Endothelial cell of umbilical vein (primary cell): ENCODE data around the gene SCAPER. TPM values are rescaled to one million over a fixed set of nuclear protein-coding genes. Genes with fewer than 3 reads are reported as not detected.

Source experiments
- BruUV-seq: library from RNA; stranded (reverse); fragments of 400-500 nt; replicated peaks from 2 replicates; lab custom pipeline; 2021; lab: Mats Ljungman, UMichigan
- CTCF ChIA-PET: fragments of 300-600, 350-600 bp; sonication (Branson Sonifier 250); formaldehyde crosslinking; loops from one replicate; lab custom pipeline; 2021; ENCODE audit warnings: antibody characterized with exemption, inconsistent platforms; lab: Charles Lee
- POLR2A ChIA-PET: fragments of 300-600, 350-600 bp; sonication (Branson Sonifier 250); formaldehyde crosslinking; loops from one replicate; lab custom pipeline; 2021; ENCODE audit warnings: antibody characterized with exemption, inconsistent platforms; lab: Charles Lee
- DNase-seq: peaks from one replicate; pipeline ENCODE4 v3.0.0-alpha.2; 2011; ENCODE audit warnings: low read depth, low spot score
- FAIRE-seq: peaks from 2 replicates; lab custom pipeline; 2011; peaks lifted over from hg19 to GRCh38; lab: Jason Lieb, UNC
- H2AFZ ChIP-seq: 2 replicates; pipeline ENCODE4 v1.6.0; 2012; ENCODE audit warnings: low read depth, low read length, control low read depth, inconsistent platforms
- H3K27ac ChIP-seq: 2 replicates; pipeline ENCODE4 v1.5.1; 2011; ENCODE audit warnings: low read depth, mild to moderate bottlenecking, control low read depth, low read length, moderate library complexity; ENCODE audit not compliant: insufficient read depth
- H3K27me3 ChIP-seq, 2 experiments: 2 replicates each; pipeline versions ENCODE4 v1.6.0 to v1.6.1; 2011; ENCODE audit warnings: low read length in 2 of 2, mixed read lengths in 1 of 2; ENCODE audit not compliant: control insufficient read depth in 2 of 2, insufficient read depth in 2 of 2
- H3K36me3 ChIP-seq, 2 experiments: 2 replicates in 1 of 2; 3 replicates in 1 of 2; pipeline ENCODE4 v1.5.1; 2011; ENCODE audit warnings: low read length in 2 of 2, mild to moderate bottlenecking in 1 of 2, moderate library complexity in 1 of 2; ENCODE audit not compliant: control insufficient read depth in 2 of 2, insufficient read depth in 2 of 2; ENCODE audit errors: extremely low read depth in 1 of 2
- H3K4me1 ChIP-seq: 3 replicates; pipeline ENCODE4 v1.5.1; 2011; ENCODE audit warnings: mild to moderate bottlenecking, low read length; ENCODE audit not compliant: control insufficient read depth, insufficient read depth; ENCODE audit errors: extremely low read depth
- H3K4me2 ChIP-seq: 2 replicates; pipeline ENCODE4 v1.6.1; 2011; ENCODE audit warnings: low read length, control low read depth, mixed read lengths; ENCODE audit not compliant: insufficient read depth
- H3K4me3 ChIP-seq, 3 experiments: fragments of 200-600 bp in 1 of 3; sonication (generic), shearing (Covaris generic) in 1 of 3; replicated peaks in 1 of 3; 2 replicates each; pipeline ENCODE4 v1.5.1; 2011 to 2016; ENCODE audit warnings: control low read depth in 3 of 3, low read length in 3 of 3, mild to moderate bottlenecking in 2 of 3, inconsistent platforms in 1 of 3, low read depth in 1 of 3, moderate library complexity in 1 of 3; ENCODE audit not compliant: insufficient read depth in 1 of 3
- H3K79me2 ChIP-seq: 2 replicates; pipeline ENCODE4 v1.6.0; 2012; ENCODE audit warnings: low read length, inconsistent platforms; ENCODE audit not compliant: control insufficient read depth, insufficient read depth
- H3K9ac ChIP-seq: replicated peaks from 2 replicates; pipeline ENCODE3; 2011; ENCODE audit warnings: low read length, control low read depth; ENCODE audit not compliant: insufficient read depth; ENCODE audit errors: extremely low read depth
- H3K9me1 ChIP-seq: replicated peaks from 3 replicates; pipeline ENCODE4 v1.6.0; 2011; ENCODE audit warnings: mild to moderate bottlenecking, low read length; ENCODE audit not compliant: control insufficient read depth, insufficient read depth; ENCODE audit errors: extremely low read depth
- H3K9me3 ChIP-seq: replicated peaks from 2 replicates; pipeline ENCODE4 v1.5.1; 2012; ENCODE audit warnings: low read length, inconsistent platforms; ENCODE audit not compliant: control insufficient read depth, insufficient read depth
- H4K20me1 ChIP-seq: replicated peaks from 2 replicates; pipeline ENCODE3; 2011; ENCODE audit warnings: mild to moderate bottlenecking, low read length; ENCODE audit not compliant: control insufficient read depth, insufficient read depth; ENCODE audit errors: extremely low read depth
- CTCF ChIP-seq, 2 donors: IDR thresholded peaks; 1 replicate in 1 of 2; 2 replicates in 1 of 2; pipeline ENCODE4 v1.5.1; 2011; ENCODE audit warnings: low read length in 2 of 2, mild to moderate bottlenecking in 2 of 2, moderate library complexity in 2 of 2, control low read depth in 1 of 2, inconsistent platforms in 1 of 2, low read depth in 1 of 2; ENCODE audit not compliant: insufficient read depth in 1 of 2; ENCODE audit errors: extremely low read depth in 1 of 2
- EZH2 ChIP-seq: IDR thresholded peaks from 2 replicates; pipeline ENCODE4 v1.6.1; 2012; ENCODE audit warnings: borderline replicate concordance, low read depth, mild to moderate bottlenecking, moderate library complexity, low read length, inconsistent platforms; ENCODE audit not compliant: severe bottlenecking
- FOS ChIP-seq: IDR thresholded peaks from 2 replicates; pipeline ENCODE4 v1.6.1; 2011; ENCODE audit warnings: mild to moderate bottlenecking, low read length, moderate library complexity, borderline replicate concordance; ENCODE audit not compliant: insufficient read depth
- GATA2 ChIP-seq: IDR thresholded peaks from 2 replicates; pipeline ENCODE4 v1.7.0; 2011; ENCODE audit warnings: low read depth, mild to moderate bottlenecking, moderate library complexity, mixed read lengths, low read length; ENCODE audit not compliant: insufficient read length, insufficient read depth
- JUN ChIP-seq: IDR thresholded peaks from 2 replicates; pipeline ENCODE4 v1.6.1; 2011; ENCODE audit warnings: borderline replicate concordance, low read depth; ENCODE audit not compliant: insufficient read length, insufficient read depth
- MAX ChIP-seq: IDR thresholded peaks from 2 replicates; pipeline ENCODE4 v1.6.1; 2011; ENCODE audit not compliant: insufficient read depth, insufficient read length
- MYC ChIP-seq: IDR thresholded peaks from one replicate; pipeline ENCODE4 v1.6.1; 2011; ENCODE audit warnings: mild to moderate bottlenecking, low read depth, low read length
- POLR2A ChIP-seq: IDR thresholded peaks from 2 replicates; pipeline ENCODE4 v1.6.1; 2012; ENCODE audit warnings: low read depth, mild to moderate bottlenecking, control low read depth, low read length
- POLR2AphosphoS5 ChIP-seq: IDR thresholded peaks from 2 replicates; pipeline ENCODE4 v1.6.1; 2012; ENCODE audit warnings: low read depth, mild to moderate bottlenecking, control low read depth, low read length, moderate library complexity; ENCODE audit not compliant: insufficient read depth
- dilution Hi-C: fragments of 300-500 bp; cut with MboI; formaldehyde crosslinking; loops from one replicate; pipeline ENCODE4 v1.15.0; 2019; ENCODE audit warnings: low sequenced_read_pairs; ENCODE audit not compliant: extremely low pct_ligation_motif_present
- intact Hi-C: fragments of 100-400 bp; cut with micrococcal nuclease; formaldehyde crosslinking; loops from one replicate; pipeline ENCODE4 v1.10.0; 2022
- polyA plus RNA-seq, 4 experiments: library from polyadenylated mRNA; depleted of rRNA in 3 of 4; stranded (reverse) in 3 of 4; unstranded in 1 of 4; fragments of >200 nt; gene quantifications; 2 replicates each; pipeline versions ENCODE4 v1.2.1 to v1.2.3, GENCODE V29; 2011 to 2012; ENCODE audit warnings: missing spikeins in 1 of 4
- total RNA-seq: library from RNA; stranded (reverse); gene quantifications from 2 replicates; pipeline ENCODE4 v1.2.3, GENCODE V29; 2021

The SCAPER gene
- total and polyA plus RNA-seq, 2 donors (not counting 3 experiments of a cell fraction or from before 2014, with no cell fraction given) = 2.7 to 12.7 TPM

- CTCF ChIA-PET = interaction anchor here (1.1 kb wide), 1 partner anchor 8 kb away, joined by 4 read pairs; no protein-coding TSS in a partner anchor
- Histone ChIP-seq H2AFZ (no peak overlapping the region), H3K9me3 (no peaks in the 10 kb centered on the region), H3K27ac (no peak overlapping the region), H3K9me1 (no peaks in the 10 kb centered on the region), H3K4me3 (no peak overlapping the region), H4K20me1 (no peaks in the 10 kb centered on the region), H3K27me3 (no peaks in the 10 kb centered on the region), H3K9ac (no peak overlapping the region), H3K79me2 (no peaks in the 10 kb centered on the region), H3K4me2 (no peak overlapping the region), H3K4me1 (no peaks in the 10 kb centered on the region), H3K36me3 (no peaks in the 10 kb centered on the region)
- TF ChIP-seq EZH2 (no peak), GATA2 (no peak), POLR2AphosphoS5 (no peak), JUN (no peak), CTCF (IDR thresholded peaks at IDR 0.05; ENCODE audit: extremely low read depth in 1 of 2, insufficient read depth in 1 of 2, low read depth in 1 of 2, low read length in 2 of 2) (no peak), MYC (no peak), MAX (no peak), POLR2A (no peak), FOS (no peak)
- FAIRE-seq (no peak), DNase-seq (no peak)
- dilution Hi-C loops = no loop called here
- no TSS peak for BruUV-seq
- POLR2A ChIA-PET = no interaction called here
- intact Hi-C loops = no loop called here
Observed at GRCh38 chr15:76809412-76810103, 95.6 kb downstream of the SCAPER start.
